Dendritic cell treated with granulocyte-macrophage colony-stimulating factor and Interleukin-4, amounts not matched to agents 40 ng/mL and 50 ng/mL, for 4 days (primary cell): ENCODE results near the gene MAMSTR.

Experiments used
- H3K27ac Mint-ChIP-seq: one replicate; pipeline ENCODE4 v1.8.0; 2022; ENCODE audit warnings: mild to moderate bottlenecking, mixed read lengths
- H3K27me3 Mint-ChIP-seq: one replicate; pipeline ENCODE4 v1.8.0; 2022; ENCODE audit warnings: mild to moderate bottlenecking, mixed read lengths
- H3K36me3 Mint-ChIP-seq: one replicate; pipeline ENCODE4 v1.8.0; 2022; ENCODE audit warnings: low read depth, mixed read lengths
- H3K4me1 Mint-ChIP-seq: one replicate; pipeline ENCODE4 v1.8.0; 2022; ENCODE audit warnings: low read depth, mixed read lengths
- H3K4me3 Mint-ChIP-seq: one replicate; pipeline ENCODE4 v1.8.0; 2022; ENCODE audit warnings: mild to moderate bottlenecking, moderate library complexity, mixed read lengths
- H3K9me3 Mint-ChIP-seq: one replicate; pipeline ENCODE4 v1.8.0; 2022; ENCODE audit warnings: mixed read lengths
- intact Hi-C: fragments of 100-400 bp; cut with micrococcal nuclease; formaldehyde crosslinking; loops from one replicate; pipeline ENCODE4 v1.15.0; 2022

MAMSTR gene

GRCh38 chr19:48738557-48739403 is 19.3 kb upstream of the MAMSTR start:
- intact Hi-C loops = no loop called here
- Mint-ChIP-seq H3K27me3 (peaks cover 59% of the 10 kb centered on the region), H3K36me3 (no peaks in the 10 kb centered on the region), H3K4me1 (peaks cover 30% of the 10 kb centered on the region), H3K4me3 (peak overlapping the region; percentile 69), H3K9me3 (no peaks in the 10 kb centered on the region), H3K27ac (peak overlapping the region; percentile 55)

GRCh38 chr19:48737360-48737998 is 18.0 kb upstream of the MAMSTR start:
- intact Hi-C loops = no loop called here
- H3K9me3 Mint-ChIP-seq = no peaks in the 10 kb centered on the region

GRCh38 chr19:48735031-48735615 is 15.6 kb upstream of the MAMSTR start:
- no peak overlapping the region for H3K27ac Mint-ChIP-seq
- no peaks in the 10 kb centered on the region for H3K9me3 Mint-ChIP-seq
- intact Hi-C loops = no loop called here
- H3K4me1 Mint-ChIP-seq = peaks cover 13% of the 10 kb centered on the region
- H3K27me3 Mint-ChIP-seq = peaks cover 55% of the 10 kb centered on the region
- no peaks in the 10 kb centered on the region for H3K36me3 Mint-ChIP-seq
- no peak overlapping the region for H3K4me3 Mint-ChIP-seq

More at GRCh38 chr19:48737360-48737998, 18.0 kb upstream of the MAMSTR start:
- Mint-ChIP-seq H3K27me3 (peaks cover 55% of the 10 kb centered on the region), H3K27ac (no peak overlapping the region), H3K4me3 (no peak overlapping the region), H3K36me3 (no peaks in the 10 kb centered on the region), H3K4me1 (peaks cover 30% of the 10 kb centered on the region)

GRCh38 chr19:48734625-48735024 is 15.1 kb upstream of the MAMSTR start:
- H3K27me3 Mint-ChIP-seq = peaks cover 51% of the 10 kb centered on the region
- no peak overlapping the region for H3K27ac Mint-ChIP-seq
- peaks cover 8% of the 10 kb centered on the region for H3K4me1 Mint-ChIP-seq
- no peak overlapping the region for H3K4me3 Mint-ChIP-seq
- no peaks in the 10 kb centered on the region for H3K36me3 Mint-ChIP-seq
- H3K9me3 Mint-ChIP-seq = no peaks in the 10 kb centered on the region
- intact Hi-C loops = no loop called here

- Mint-ChIP-seq H3K27me3 (peaks cover 29% of the 10 kb centered on the region), H3K4me1 (peaks cover 4% of the 10 kb centered on the region), H3K9me3 (peaks cover 17% of the 10 kb centered on the region), H3K4me3 (no peak overlapping the region), H3K27ac (no peak overlapping the region), H3K36me3 (peaks cover 2% of the 10 kb centered on the region)
- intact Hi-C loops = no loop called here
Observed at GRCh38 chr19:48731452-48731851, 11.9 kb upstream of the MAMSTR start.

- Mint-ChIP-seq H3K27me3 (peaks cover 25% of the 10 kb centered on the region), H3K9me3 (peaks cover 36% of the 10 kb centered on the region), H3K36me3 (peaks cover 15% of the 10 kb centered on the region), H3K4me3 (no peak overlapping the region), H3K4me1 (peaks cover 20% of the 10 kb centered on the region), H3K27ac (no peak overlapping the region)
- intact Hi-C loops = no loop called here
Observed at GRCh38 chr19:48728911-48729664, 9.6 kb upstream of the MAMSTR start.

GRCh38 chr19:48726556-48726955 is 7.0 kb upstream of the MAMSTR start:
- Mint-ChIP-seq H3K4me1 (peaks cover 20% of the 10 kb centered on the region), H3K27me3 (peaks cover 10% of the 10 kb centered on the region), H3K36me3 (peaks cover 15% of the 10 kb centered on the region), H3K9me3 (peaks cover 36% of the 10 kb centered on the region), H3K4me3 (no peak overlapping the region), H3K27ac (peak overlapping the region; percentile 20)
- intact Hi-C loops = no loop called here

- H3K9me3 Mint-ChIP-seq = peaks cover 36% of the 10 kb centered on the region
- peaks cover 15% of the 10 kb centered on the region for H3K36me3 Mint-ChIP-seq
- H3K27ac Mint-ChIP-seq = peak overlapping the region; percentile 81
- H3K27me3 Mint-ChIP-seq = peaks cover 2% of the 10 kb centered on the region
- intact Hi-C loops = no loop called here
- no peak overlapping the region for H3K4me3 Mint-ChIP-seq
- peaks cover 31% of the 10 kb centered on the region for H3K4me1 Mint-ChIP-seq
Observed at GRCh38 chr19:48724796-48725753, 5.5 kb upstream of the MAMSTR start.

- H3K36me3 Mint-ChIP-seq = peaks cover 15% of the 10 kb centered on the region
- intact Hi-C loops = no loop called here
- H3K4me1 Mint-ChIP-seq = peaks cover 31% of the 10 kb centered on the region
- peaks cover 9% of the 10 kb centered on the region for H3K27me3 Mint-ChIP-seq
- no peak overlapping the region for H3K4me3 Mint-ChIP-seq
- H3K27ac Mint-ChIP-seq = no peak overlapping the region
- peaks cover 27% of the 10 kb centered on the region for H3K9me3 Mint-ChIP-seq
Observed at GRCh38 chr19:48722196-48722708, 2.7 kb upstream of the MAMSTR start.

GRCh38 chr19:48720613-48721296 is 1.2 kb upstream of the MAMSTR start:
- intact Hi-C loops = no loop called here
- peaks cover 9% of the 10 kb centered on the region for H3K36me3 Mint-ChIP-seq
- peaks cover 12% of the 10 kb centered on the region for H3K27me3 Mint-ChIP-seq
- peak overlapping the region; percentile 97 for H3K4me3 Mint-ChIP-seq
- H3K9me3 Mint-ChIP-seq = peaks cover 15% of the 10 kb centered on the region
- peaks cover 23% of the 10 kb centered on the region for H3K4me1 Mint-ChIP-seq
- peak overlapping the region; percentile 94 for H3K27ac Mint-ChIP-seq

GRCh38 chr19:48720251-48720612 is 707 bp upstream of the MAMSTR start:
- H3K9me3 Mint-ChIP-seq = peaks cover 10% of the 10 kb centered on the region
- peaks cover 12% of the 10 kb centered on the region for H3K27me3 Mint-ChIP-seq
- no peak overlapping the region for H3K4me3 Mint-ChIP-seq
- peaks cover 18% of the 10 kb centered on the region for H3K4me1 Mint-ChIP-seq
- intact Hi-C loops = no loop called here
- H3K27ac Mint-ChIP-seq = peak overlapping the region; percentile 94
- H3K36me3 Mint-ChIP-seq = peaks cover 5% of the 10 kb centered on the region

- no peaks in the 10 kb centered on the region for H3K36me3 Mint-ChIP-seq
- H3K27ac Mint-ChIP-seq = peak overlapping the region; percentile 42
- intact Hi-C loops = no loop called here
Observed at GRCh38 chr19:48718711-48719231, 754 bp downstream of the MAMSTR start.

More at GRCh38 chr19:48718711-48719231, 754 bp downstream of the MAMSTR start:
- Mint-ChIP-seq H3K27me3 (peaks cover 12% of the 10 kb centered on the region), H3K4me1 (peaks cover 23% of the 10 kb centered on the region), H3K9me3 (no peaks in the 10 kb centered on the region), H3K4me3 (no peak overlapping the region)
